Ovary (tissue), 9 donors: ENCODE data around the gene PRICKLE4. TPM values are rescaled to one million over a fixed set of nuclear protein-coding genes. Genes with fewer than 3 reads are reported as not detected.

Experiments used
- DNase-seq, 5 donors: peaks; one replicate each; pipeline ENCODE4 v3.0.0-alpha.2; 2019 to 2020
- H3K27ac ChIP-seq, 2 donors: fragments of 200-600 bp; one replicate each; pipeline versions ENCODE4 v1.5.1 to v1.8.0; 2019 to 2022
- H3K27me3 ChIP-seq: fragments of 200-600 bp; one replicate; pipeline ENCODE4 v1.8.0; 2022
- H3K36me3 ChIP-seq: fragments of 200-600 bp; sonication (generic); one replicate; pipeline ENCODE4 v1.5.1; 2019
- H3K4me1 ChIP-seq: one replicate; pipeline ENCODE4 v1.8.1; 2013; ENCODE audit warnings: mild to moderate bottlenecking, moderate library complexity; ENCODE audit not compliant: insufficient read depth
- H3K4me3 ChIP-seq: fragments of 200-600 bp; sonication (generic); one replicate; pipeline ENCODE4 v1.5.1; 2017
- H3K9me3 ChIP-seq, 2 donors: fragments of 200-600 bp in 1 of 2; sonication (generic) in 1 of 2; one replicate each; pipeline versions ENCODE4 v1.5.1 to v1.8.1; 2013 to 2019; ENCODE audit warnings: mild to moderate bottlenecking in 1 of 2, moderate library complexity in 1 of 2
- EP300 ChIP-seq: sonication (generic); formaldehyde crosslinking; IDR thresholded peaks from one replicate; pipeline ENCODE4 v1.6.1; 2017; ENCODE audit warnings: antibody characterized with exemption
- POLR2A ChIP-seq: fragments of 450-650 bp; IDR thresholded peaks from one replicate; pipeline ENCODE4 v1.6.1; 2017; ENCODE audit warnings: antibody characterized with exemption, mild to moderate bottlenecking, moderate library complexity
- WGBS, 3 donors: extraction: QIAGEN DNeasy Blood & Tissue Kit in 1 of 3; methylation state at CpG; one replicate each; pipeline versions ENCODE4 v1.1.5 to v1.1.7; 2013 to 2017; 5-methylcytosine and 5-hydroxymethylcytosine counted together
- intact Hi-C, 4 donors: fragments of 100-400 bp; cut with DNase I; formaldehyde crosslinking; loops; one replicate each; pipeline versions ENCODE4 v1.11.0 to v1.15.1; 2022 to 2023
- polyA plus RNA-seq, 2 donors: library from polyadenylated mRNA; stranded (reverse); fragments of 200-250 nt in 1 of 2; fragments of 350-450 nt in 1 of 2; fragmentation: Illumina TruSeq in 1 of 2; extraction: RNeasy Lipid Tissue Mini Kit (QIAGEN cat#74804) in 1 of 2; gene quantifications; one replicate each; pipeline ENCODE4 v1.2.3, GENCODE V29; 2013 to 2014
- small RNA-seq: library from RNA; depleted of rRNA; stranded (forward); fragments of <200 nt; gene quantifications from one replicate; pipeline ENCODE3, GENCODE V24; 2016
- total RNA-seq, 7 donors: library from RNA; depleted of rRNA in 2 of 7; stranded (reverse); fragments of >200 nt in 2 of 7; fragmentation: NEBNext Ultra II Directional in 3 of 7; extraction: Animal tissue kit (Norgen Biotek cat#: 25700) in 3 of 7; gene quantifications; one replicate each; pipeline versions ENCODE4 v1.1.0 to v1.2.4, GENCODE V29; 2016 to 2023
- TF ChIP-seq, protein P1 (sequence below), 3 donors: fragments of 450-650 bp in 2 of 3; fragments of 200-600 bp in 1 of 3; IDR thresholded peaks; one replicate each; pipeline versions ENCODE4 v1.5.1 to v1.8.0; 2016 to 2022; ENCODE audit warnings: antibody characterized with exemption in 3 of 3, mild to moderate bottlenecking in 1 of 3
- donor health status: DM: no; HTN: no; CAD: no; lungs with moderate emphysema.
- donor health status: DM: no; HTN: no; CAD: no.
- donor health status: Bipolar disorder and iron deficiency.
- donor health status: DM: yes; HTN: yes; CAD: no.
- donor health status: DM: no; HTN: no; CAD: no.
- donor health status: DM: yes; HTN: yes; CAD: no.

Gene PRICKLE4
- total and polyA plus RNA-seq, 9 donors = 1.5 to 7.3 (median 3.0) TPM

DNA sequence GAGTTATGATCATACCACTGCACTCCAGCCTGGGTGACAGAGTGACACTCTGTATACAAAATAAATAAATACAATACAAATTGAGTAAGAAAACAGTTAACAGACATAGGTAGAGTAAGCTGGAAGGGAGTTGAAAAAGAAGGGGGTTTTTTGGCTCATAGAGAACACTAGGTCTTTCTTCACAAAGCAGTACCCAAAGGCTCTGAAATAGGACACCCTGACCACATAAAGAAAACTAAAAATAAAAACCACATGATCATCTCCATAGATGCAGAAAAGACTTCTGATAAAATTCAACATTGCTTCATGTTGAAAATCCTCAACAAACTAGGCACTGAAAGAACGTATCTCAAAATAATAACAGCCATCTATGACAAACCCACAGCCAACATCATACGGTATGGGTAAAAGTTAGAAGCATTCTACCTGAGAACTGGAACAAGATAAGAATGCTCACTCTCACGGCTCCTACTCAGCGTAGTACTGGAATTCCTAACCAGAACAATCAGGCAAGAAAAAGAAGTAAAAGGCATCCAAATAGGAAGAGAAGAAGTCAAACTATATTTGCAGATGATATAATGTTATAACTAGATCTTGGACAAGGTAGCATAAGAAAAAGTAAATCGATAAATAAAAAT is 55.6 kb downstream of the PRICKLE4 start:
- Histone ChIP-seq H3K4me1 (no peaks in the 10 kb centered on the region), H3K36me3 (no peaks in the 10 kb centered on the region), H3K9me3 (no peaks in the 10 kb centered on the region), H3K4me3 (no peak overlapping the region), H3K27me3 (no peaks in the 10 kb centered on the region), H3K27ac (no peak overlapping the region)
- TF ChIP-seq, protein P1, sequence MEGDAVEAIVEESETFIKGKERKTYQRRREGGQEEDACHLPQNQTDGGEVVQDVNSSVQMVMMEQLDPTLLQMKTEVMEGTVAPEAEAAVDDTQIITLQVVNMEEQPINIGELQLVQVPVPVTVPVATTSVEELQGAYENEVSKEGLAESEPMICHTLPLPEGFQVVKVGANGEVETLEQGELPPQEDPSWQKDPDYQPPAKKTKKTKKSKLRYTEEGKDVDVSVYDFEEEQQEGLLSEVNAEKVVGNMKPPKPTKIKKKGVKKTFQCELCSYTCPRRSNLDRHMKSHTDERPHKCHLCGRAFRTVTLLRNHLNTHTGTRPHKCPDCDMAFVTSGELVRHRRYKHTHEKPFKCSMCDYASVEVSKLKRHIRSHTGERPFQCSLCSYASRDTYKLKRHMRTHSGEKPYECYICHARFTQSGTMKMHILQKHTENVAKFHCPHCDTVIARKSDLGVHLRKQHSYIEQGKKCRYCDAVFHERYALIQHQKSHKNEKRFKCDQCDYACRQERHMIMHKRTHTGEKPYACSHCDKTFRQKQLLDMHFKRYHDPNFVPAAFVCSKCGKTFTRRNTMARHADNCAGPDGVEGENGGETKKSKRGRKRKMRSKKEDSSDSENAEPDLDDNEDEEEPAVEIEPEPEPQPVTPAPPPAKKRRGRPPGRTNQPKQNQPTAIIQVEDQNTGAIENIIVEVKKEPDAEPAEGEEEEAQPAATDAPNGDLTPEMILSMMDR (IDR thresholded peaks at IDR 0.05) = no peak
- no peak for TF ChIP-seq EP300
- TF ChIP-seq POLR2A = no peak
- no peak for DNase-seq
- WGBS, 3 donors = 67 to 80% (median 80%) methylated on average over 5 of the region's 5 CpGs
- intact Hi-C loops = no loop called here

- Histone ChIP-seq H3K4me3 (no peak overlapping the region), H3K27ac (no peak overlapping the region), H3K27me3 (no peaks in the 10 kb centered on the region), H3K9me3 (no peaks in the 10 kb centered on the region), H3K4me1 (no peaks in the 10 kb centered on the region), H3K36me3 (no peaks in the 10 kb centered on the region)
- intact Hi-C loops = no loop called here
- no peak for TF ChIP-seq EP300
- no peak for TF ChIP-seq POLR2A
- TF ChIP-seq, protein P1 (IDR thresholded peaks at IDR 0.05) = no peak
- no peak for DNase-seq
- WGBS, 3 donors = 87 to 97% (median 96%) methylated on average over 2 of the region's 2 CpGs
Measured at GRCh38 chr6:41836660-41837052, 56.1 kb downstream of the PRICKLE4 start.

Small RNAs within 50 kb of the gene (small RNA-seq; reads per million reads assigned to genes)
- not detected for gene AL365205.2
- gene AL365205.3 = not detected
- not detected for gene RF00393

Other genes with a start within 250 kb of the PRICKLE4 start
- 10 to 100 TPM in 5 of 7 donors, 1 to 10 TPM in 2; 4.8 to 37.4 (median 22.3) TPM for gene FOXP4, start 234.4 kb upstream of the PRICKLE4 start, total RNA-seq
- 10 to 100 TPM in 1 of 2 donors, 1 to 10 TPM in 1; 2.3 to 13.3 TPM for gene FOXP4, start 234.4 kb upstream of the PRICKLE4 start, polyA plus RNA-seq
- gene MDFI, start 142.3 kb upstream of the PRICKLE4 start, total RNA-seq = 10 to 100 TPM in 5 of 7 donors, 1 to 10 TPM in 2; 7.4 to 24.4 (median 20.4) TPM
- gene MDFI, start 142.3 kb upstream of the PRICKLE4 start, polyA plus RNA-seq = 10 to 100 TPM in 1 of 2 donors, 1 to 10 TPM in 1; 3.8 to 24.0 TPM
- 10 to 100 TPM in 4 of 7 donors, 1 to 10 TPM in 3; 7.3 to 14.9 (median 10.3) TPM for gene TFEB, start 45.2 kb upstream of the PRICKLE4 start, total RNA-seq
- gene TFEB, start 45.2 kb upstream of the PRICKLE4 start, polyA plus RNA-seq = 1 to 10 TPM; 2.8 to 6.9 TPM
- gene PGC, start 33.4 kb upstream of the PRICKLE4 start, total RNA-seq = under 1 TPM in 2 of 7 donors, not detected in 5; 0.53 to 0.94 TPM
- under 1 TPM in 1 of 2 donors, not detected in 1; 0.81 TPM for gene PGC, start 33.4 kb upstream of the PRICKLE4 start, polyA plus RNA-seq
- 1 to 10 TPM; 2.6 to 8.4 (median 6.2) TPM for gene FRS3, start 882 bp upstream of the PRICKLE4 start, total RNA-seq
- gene FRS3, start 882 bp upstream of the PRICKLE4 start, polyA plus RNA-seq = 1 to 10 TPM in 1 of 2 donors, under 1 TPM in 1; 1.00 to 6.8 TPM
- gene TOMM6, start 6.9 kb downstream of the PRICKLE4 start, total RNA-seq = 100 to 1,000 TPM; 105 to 167 (median 144) TPM
- gene TOMM6, start 6.9 kb downstream of the PRICKLE4 start, polyA plus RNA-seq = 100 to 1,000 TPM; 210 to 244 TPM
- gene USP49, start 114.6 kb downstream of the PRICKLE4 start, total RNA-seq = 1 to 10 TPM; 2.4 to 5.1 (median 4.7) TPM
- gene USP49, start 114.6 kb downstream of the PRICKLE4 start, polyA plus RNA-seq = 1 to 10 TPM; 2.0 to 2.7 TPM
- gene MED20, start 140.4 kb downstream of the PRICKLE4 start, total RNA-seq = 10 to 100 TPM in 5 of 7 donors, 1 to 10 TPM in 2; 8.4 to 20.0 (median 13.1) TPM
- 10 to 100 TPM in 1 of 2 donors, 1 to 10 TPM in 1; 7.2 to 15.1 TPM for gene MED20, start 140.4 kb downstream of the PRICKLE4 start, polyA plus RNA-seq
- 10 to 100 TPM in 5 of 7 donors, 1 to 10 TPM in 2; 4.8 to 29.2 (median 14.8) TPM for gene BYSL, start 140.7 kb downstream of the PRICKLE4 start, total RNA-seq
- 1 to 10 TPM; 8.5 TPM for gene BYSL, start 140.7 kb downstream of the PRICKLE4 start, polyA plus RNA-seq
- 100 to 1,000 TPM in 1 of 7 donors, 10 to 100 TPM in 6; 22.7 to 217 (median 58.4) TPM for gene CCND3, start 161.0 kb downstream of the PRICKLE4 start, total RNA-seq
- 10 to 100 TPM; 23.9 to 52.8 TPM for gene CCND3, start 161.0 kb downstream of the PRICKLE4 start, polyA plus RNA-seq